ENCODE results near the gene SDK1. TPM values are rescaled to one million over a fixed set of nuclear protein-coding genes. Genes with fewer than 3 reads are reported as not detected.

Gene SDK1
- total and polyA plus RNA-seq, 2 of the 8 experiments (the other 6 are each of a cell fraction or from before 2014, with no cell fraction given), result 3.3 to 7.2 TPM

- H3K36me3 ChIP-seq (ENCODE audit: control insufficient read depth in 2 of 4, insufficient read depth in 4 of 4, low read length in 3 of 4), result no peaks in the 10 kb centered on the region
- no peak overlapping the region for H2AK5ac ChIP-seq (ENCODE audit: low read depth, low read length)
- no peak overlapping the region for H3K18ac ChIP-seq (ENCODE audit: extremely low read depth, low read length)
- no peak overlapping the region for H3K27ac ChIP-seq (ENCODE audit: low read depth, low read length)
- H3K56ac ChIP-seq (replicated peaks; ENCODE audit: insufficient read length, low read depth, low read length), result no peak overlapping the region
- H2BK120ac ChIP-seq (replicated peaks; ENCODE audit: low read depth, low read length), result no peak overlapping the region
- H3K4ac ChIP-seq (replicated peaks; ENCODE audit: insufficient read length, low read depth, low read length), result no peak overlapping the region
- no peaks in the 10 kb centered on the region for H4K20me1 ChIP-seq (replicated peaks in 1 of 2; ENCODE audit: control insufficient read depth in 1 of 2, insufficient read depth in 2 of 2, low read length in 2 of 2)
- no peak overlapping the region for H2BK12ac ChIP-seq (ENCODE audit: low read depth, low read length)
- H3K14ac ChIP-seq (ENCODE audit: insufficient read length), result no peak overlapping the region
- no peaks in the 10 kb centered on the region for H3K9me3 ChIP-seq (ENCODE audit: insufficient read depth in 2 of 2, low read depth in 1 of 2, low read length in 1 of 2)
- no peaks in the 10 kb centered on the region for H3K79me1 ChIP-seq (ENCODE audit: low read depth, low read length)
- H2BK15ac ChIP-seq (ENCODE audit: low read length), result no peak overlapping the region
- no peak overlapping the region for H3K9ac ChIP-seq (replicated peaks in 1 of 4; ENCODE audit: extremely low read depth in 1 of 4, low read depth in 3 of 4, low read length in 3 of 4)
- H2AFZ ChIP-seq (ENCODE audit: low read length), result no peak overlapping the region
- H3K4me3 ChIP-seq (ENCODE audit: extremely low read depth in 1 of 4, insufficient read depth in 2 of 4, low read depth in 3 of 4, low read length in 4 of 4), result no peak overlapping the region
- no peak overlapping the region for H3K4me2 ChIP-seq (ENCODE audit: insufficient read depth in 1 of 2, low read depth in 2 of 2, low read length in 2 of 2)
- H2BK5ac ChIP-seq (ENCODE audit: low read depth, low read length), result no peak overlapping the region
- no peaks in the 10 kb centered on the region for H3K23me2 ChIP-seq (ENCODE audit: low read depth, low read length)
- H3K23ac ChIP-seq (ENCODE audit: insufficient read length), result no peak overlapping the region
- TF ChIP-seq SUZ12 (IDR thresholded peaks at IDR 0.05; ENCODE audit: low read length) (no peak), HDAC2 (IDR thresholded peaks at IDR 0.05; ENCODE audit: borderline replicate concordance in 1 of 2, low read depth in 2 of 2, low read length in 2 of 2) (no peak), YY1 (IDR thresholded peaks at IDR 0.05; ENCODE audit: low read depth, low read length) (no peak), GABPA (IDR thresholded peaks at IDR 0.05; ENCODE audit: borderline replicate concordance, insufficient read depth, low read length) (no peak)
- ChIA-PET CTCF (ENCODE audit: partially characterized antibody) (no interaction called here), POLR2A (ENCODE audit: partially characterized antibody) (no interaction called here)
- H3K27me3 ChIP-seq (replicated peaks in 1 of 4; ENCODE audit: control insufficient read depth in 3 of 4, extremely low read depth in 1 of 4, insufficient read depth in 3 of 4, low read length in 3 of 4), result no peaks in the 10 kb centered on the region
- no peaks in the 10 kb centered on the region for H3K79me2 ChIP-seq (ENCODE audit: control insufficient read depth in 1 of 2, insufficient read depth in 2 of 2, low read length in 2 of 2)
- no peak overlapping the region for H4K5ac ChIP-seq (ENCODE audit: insufficient read length, low read depth, low read length)
- no peak overlapping the region for H2BK20ac ChIP-seq (ENCODE audit: low read length)
- FAIRE-seq (no peak), DNase-seq (ENCODE audit: low read depth in 1 of 2, low spot score in 2 of 2) (no peak)
- 86% methylated on average over 5 of the region's 5 CpGs; no CpG with 5 or more reads in 1 of the 2 experiments for WGBS, 2 experiments (ENCODE audit: extremely low coverage in 1 of 2, insufficient coverage in 1 of 2, insufficient read length in 1 of 2, insufficient replicate concordance in 2 of 2, low coverage in 1 of 2, low lambda C conversion rate in 2 of 2, missing lambda C conversion rate in 1 of 2)
- no peaks in the 10 kb centered on the region for H3K4me1 ChIP-seq (replicated peaks in 1 of 4; ENCODE audit: control insufficient read depth in 3 of 4, insufficient read depth in 4 of 4, low read length in 3 of 4)
- H4K8ac ChIP-seq (ENCODE audit: extremely low read depth, insufficient read depth, low read length), result no peak overlapping the region
- H4K91ac ChIP-seq (replicated peaks; ENCODE audit: insufficient read length, low read length), result no peak overlapping the region
Measured at GRCh38 chr7:3882782-3883181, 581.7 kb downstream of the SDK1 start.
